ENCODE results near the gene ALOX12B. TPM values are rescaled to one million over a fixed set of nuclear protein-coding genes. Genes with fewer than 3 reads are reported as not detected.

The ALOX12B gene
- total RNA-seq, 1 donor from 2014 or later = 0.35 TPM

GRCh38 chr17:8117980-8118768, 30.7 kb upstream of the ALOX12B start, which contains the start of gene ALOXE3:
TSS of gene ALOXE3 (minus strand) at chr17:8118514. CDS start at chr17:8117990, 524 bp downstream.
- TF ChIP-seq CTCF (conservative IDR thresholded peaks at IDR 0.05; ENCODE audit: low read depth, low read length) = no peak
- H3K4me3 ChIP-seq (ENCODE audit: low read depth, low read length) = peak within 1 kb of the TSS; percentile 68
- peak; percentile 74 for DNase-seq (ENCODE audit: low read depth)

- TF ChIP-seq CTCF (conservative IDR thresholded peaks at IDR 0.05; ENCODE audit: low read depth, low read length) = no peak
- peak overlapping the region; percentile 68 for H3K4me3 ChIP-seq (ENCODE audit: low read depth, low read length)
- DNase-seq (ENCODE audit: low read depth) = no peak
These were observed 30.0 kb upstream of the ALOX12B start for GRCh38 chr17:8117367-8117979.

- H3K4me3 ChIP-seq (ENCODE audit: low read depth, low read length) = no peak overlapping the region
- no peak for DNase-seq (ENCODE audit: low read depth)
- TF ChIP-seq CTCF (conservative IDR thresholded peaks at IDR 0.05; ENCODE audit: low read depth, low read length) = no peak
These were observed 29.3 kb upstream of the ALOX12B start for GRCh38 chr17:8116776-8117175.

GRCh38 chr17:8110907-8111306, 23.4 kb upstream of the ALOX12B start:
- TF ChIP-seq CTCF (conservative IDR thresholded peaks at IDR 0.05; ENCODE audit: low read depth, low read length) = no peak
- no peak overlapping the region for H3K4me3 ChIP-seq (ENCODE audit: low read depth, low read length)
- DNase-seq (ENCODE audit: low read depth) = no peak

- H3K4me3 ChIP-seq (ENCODE audit: low read depth, low read length) = no peak overlapping the region
- TF ChIP-seq CTCF (conservative IDR thresholded peaks at IDR 0.05; ENCODE audit: low read depth, low read length) = no peak
These were observed 22.9 kb upstream of the ALOX12B start for GRCh38 chr17:8110456-8110804.

GRCh38 chr17:8109661-8110455, 22.3 kb upstream of the ALOX12B start:
- peak overlapping the region; percentile 34 for H3K4me3 ChIP-seq (ENCODE audit: low read depth, low read length)
- DNase-seq (ENCODE audit: low read depth) = no peak
- TF ChIP-seq CTCF (conservative IDR thresholded peaks at IDR 0.05; ENCODE audit: low read depth, low read length) = peak; percentile 76

More at GRCh38 chr17:8110456-8110804, 22.9 kb upstream of the ALOX12B start:
- DNase-seq (ENCODE audit: low read depth) = no peak
